ENCODE measurements around the gene RBM8A.
A peak's percentile ranks its signal among the peaks of the same experiment; 100 is the strongest.

The RBM8A gene

GRCh38 chr1:145916745-145917144 lies 10.5 kb downstream of the RBM8A start:
- DNase-seq = no peak

GRCh38 chr1:145912128-145912641 lies 15.1 kb downstream of the RBM8A start:
- DNase-seq = no peak

DNA sequence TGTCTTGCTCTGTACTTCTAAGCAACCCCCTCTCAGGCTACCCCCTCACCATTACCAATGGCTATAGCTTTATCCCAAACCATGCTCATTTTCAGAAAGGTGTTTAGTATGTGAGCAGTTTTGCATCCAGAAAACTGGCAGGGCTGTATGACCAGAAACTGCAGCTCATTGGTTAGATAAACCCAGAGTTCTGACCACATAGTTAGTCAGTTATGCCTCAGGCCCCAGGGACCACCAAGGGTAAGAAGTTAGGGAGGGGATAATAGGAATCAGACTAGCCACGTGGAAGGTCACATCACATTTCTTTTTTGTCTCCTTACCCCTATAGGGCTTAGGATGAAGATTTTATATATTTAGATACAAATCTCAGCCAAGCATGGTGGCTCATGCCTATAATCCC lies 18.6 kb downstream of the RBM8A start:
- no peak for DNase-seq

DNA sequence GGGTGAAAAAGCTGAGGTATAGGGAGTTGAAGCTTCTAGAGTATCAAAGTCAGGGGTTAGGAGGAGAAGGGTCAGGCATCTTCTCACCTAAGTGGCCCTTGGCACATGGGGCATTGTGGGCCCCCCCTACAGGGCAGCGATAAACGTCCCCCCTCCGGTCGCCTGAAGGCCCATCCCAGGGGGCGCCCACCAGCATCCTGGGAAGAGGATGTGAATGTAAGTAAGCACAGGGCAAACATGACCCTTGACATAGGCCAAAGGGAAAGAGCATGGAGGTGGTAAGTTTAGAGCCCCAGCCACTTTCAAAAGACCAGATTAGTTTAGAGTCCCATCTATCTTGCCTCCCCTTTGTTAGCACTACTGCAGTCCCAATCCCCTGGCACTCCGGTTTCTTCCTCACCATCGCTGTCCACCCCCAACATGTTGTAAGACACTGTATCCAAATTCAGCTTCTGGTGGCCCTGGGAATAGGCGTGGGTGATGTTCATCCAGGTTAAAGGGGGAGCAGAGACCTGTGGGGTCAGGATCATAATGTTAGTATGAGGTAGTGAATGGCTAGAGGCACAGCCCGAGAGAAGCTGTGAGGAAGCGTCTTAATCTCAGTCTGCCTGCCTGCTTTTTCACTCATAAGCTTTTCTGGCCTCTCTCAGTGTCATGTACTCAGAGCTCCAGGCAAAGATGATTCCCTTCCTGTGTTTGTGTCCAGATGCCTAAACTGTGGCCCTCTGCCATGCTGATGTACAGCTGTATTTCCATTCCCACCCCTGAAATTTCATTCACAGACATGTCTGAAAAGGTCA lies 20.1 kb downstream of the RBM8A start:
- DNase-seq = no peak

DNA sequence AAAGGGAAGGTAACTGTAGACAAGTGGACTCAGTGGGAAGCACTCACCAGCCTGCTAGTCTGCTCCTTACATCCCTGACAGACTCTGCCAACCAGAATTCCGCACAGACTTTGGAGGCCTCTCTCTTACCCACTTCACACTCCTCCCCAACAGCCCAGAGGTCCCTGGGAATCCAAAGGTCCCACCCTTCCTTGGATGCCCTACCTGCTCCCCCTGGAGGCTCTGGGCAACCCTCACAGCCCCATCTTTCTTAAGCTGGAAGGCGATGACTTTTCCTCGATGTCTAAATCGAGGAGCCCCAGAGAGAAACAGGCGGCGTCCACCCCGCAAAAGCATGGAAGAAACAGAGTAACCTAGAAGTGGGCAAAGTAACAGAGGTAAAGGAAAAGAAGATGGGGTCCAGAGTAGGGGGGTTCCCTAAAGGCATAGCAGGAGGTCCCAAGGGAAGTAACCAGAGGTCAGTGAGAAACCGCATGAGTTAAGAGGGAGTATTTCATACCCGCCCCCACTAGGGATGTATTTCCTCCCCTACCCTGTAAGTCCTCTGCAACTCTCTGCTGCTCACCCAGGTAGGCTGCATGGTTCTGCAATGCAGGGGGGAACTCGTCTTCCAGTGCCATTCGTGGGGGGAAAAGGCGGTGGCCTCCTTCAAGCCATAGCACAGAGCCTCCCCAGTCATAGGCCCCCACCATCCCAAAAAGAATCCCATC lies 25.8 kb downstream of the RBM8A start:
- no peak for DNase-seq

DNA sequence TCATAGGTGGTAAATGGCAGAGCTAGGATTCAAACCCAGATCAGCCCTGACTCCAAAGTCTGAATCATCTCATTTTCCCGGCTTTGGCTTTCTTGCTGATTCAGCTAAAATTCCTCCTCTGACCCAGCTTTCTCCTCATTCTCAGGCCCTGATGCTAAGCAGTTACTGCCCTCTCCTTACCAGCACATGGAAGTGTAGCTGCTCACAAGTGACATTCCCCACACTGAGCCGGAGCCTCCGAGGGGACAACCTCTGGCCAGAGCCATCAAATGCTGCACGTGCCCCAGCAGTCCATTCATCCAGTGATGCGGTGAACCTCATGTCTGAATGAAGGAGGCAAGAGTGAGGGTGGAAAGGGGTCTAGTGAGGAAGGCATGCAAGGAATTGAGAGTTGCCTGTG lies 28.5 kb downstream of the RBM8A start:
- no peak for DNase-seq

- no peak for DNase-seq
Measured at GRCh38 chr1:145897969-145898368, 29.3 kb downstream of the RBM8A start.

GRCh38 chr1:145895471-145895870 lies 31.8 kb downstream of the RBM8A start:
- no peak for DNase-seq

DNA sequence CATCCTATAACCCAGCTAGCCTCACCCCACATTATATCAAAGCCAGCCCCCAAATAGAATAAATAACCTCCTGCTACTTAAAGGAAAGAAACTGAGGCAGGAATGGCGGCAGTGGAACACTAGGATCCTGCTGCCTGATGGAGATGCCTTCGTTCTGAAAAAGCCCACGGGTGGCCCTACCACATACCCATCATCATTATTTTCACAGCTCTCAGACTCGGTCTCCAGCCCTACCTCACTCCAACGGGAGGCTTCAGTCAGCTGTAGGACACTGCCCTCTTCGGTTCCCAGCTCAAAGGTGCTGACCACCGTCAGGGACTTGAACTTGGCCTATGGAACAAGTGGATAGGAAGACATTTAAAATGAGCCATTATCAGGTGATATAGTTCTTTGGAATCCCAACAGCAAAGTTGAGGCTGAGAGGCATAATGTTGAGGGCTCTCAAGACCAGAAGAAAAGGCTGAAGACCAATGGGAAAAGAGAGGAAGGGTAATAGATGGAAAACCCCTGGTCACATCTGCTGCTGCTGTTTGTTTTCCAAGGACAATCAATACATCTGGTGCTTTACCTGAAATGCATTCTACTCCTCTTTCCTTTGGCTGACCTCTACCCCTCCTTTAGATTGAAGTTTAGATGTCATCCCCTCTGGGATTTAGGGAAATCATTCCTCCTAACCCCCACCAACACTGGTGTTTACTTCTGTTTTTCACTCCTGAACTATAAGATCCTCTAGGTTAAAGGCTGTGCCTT lies 33.8 kb downstream of the RBM8A start:
- DNase-seq = no peak

DNA sequence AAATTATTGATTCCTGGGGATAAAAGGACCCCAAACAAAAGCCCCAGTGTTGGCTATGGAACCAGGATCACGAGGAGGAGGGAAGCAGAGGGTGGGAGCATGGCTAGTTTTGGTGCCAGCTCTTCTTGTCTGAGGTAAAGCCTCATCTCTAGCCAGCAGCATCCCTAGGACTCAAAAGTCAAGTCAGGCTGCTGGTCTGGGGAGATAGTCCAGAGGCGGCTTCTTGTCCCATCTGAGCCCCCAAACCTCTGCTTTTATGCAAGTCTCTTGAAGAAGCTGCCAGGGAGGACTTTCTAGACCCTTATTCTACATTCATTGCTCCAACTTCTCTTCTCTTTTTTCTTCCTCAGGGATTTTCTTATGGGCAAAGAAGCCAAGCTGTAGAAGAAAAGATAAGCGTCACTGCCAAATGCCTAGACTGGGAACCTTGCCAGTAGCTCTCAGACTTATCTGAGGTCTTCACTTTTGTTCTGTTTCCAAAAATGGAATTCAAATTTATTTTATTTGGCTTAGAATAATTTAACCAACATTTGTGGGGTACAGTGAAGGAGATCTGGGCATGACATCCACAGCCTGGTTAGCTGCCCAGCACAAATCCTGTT lies 34.7 kb downstream of the RBM8A start:
- DNase-seq = no peak

- peak in 3 of 4 experiments; percentile 7 to 37 (median 9) for DNase-seq
Measured at GRCh38 chr1:145891587-145892485, 35.4 kb downstream of the RBM8A start.

- no peak for DNase-seq
Measured at GRCh38 chr1:145891143-145891542, 36.1 kb downstream of the RBM8A start.

DNA sequence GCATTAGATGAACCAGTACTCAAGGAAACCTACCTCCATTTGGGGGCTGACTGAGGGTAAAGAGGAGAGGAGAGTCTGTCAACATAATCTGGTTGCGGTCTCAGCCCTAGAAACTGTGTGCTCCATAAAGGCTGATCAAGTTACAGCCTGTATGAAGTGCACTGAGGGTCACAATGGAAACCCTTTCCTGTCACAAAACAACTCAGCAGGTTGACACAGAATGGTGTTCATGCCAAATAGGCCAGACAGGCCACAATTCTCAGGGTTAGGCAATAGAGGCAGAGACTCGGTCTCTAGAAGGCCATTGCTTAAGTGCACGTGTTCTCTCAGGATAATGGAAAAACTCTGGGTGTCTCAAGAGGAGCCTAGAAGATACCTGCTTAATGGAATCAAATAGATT lies 37.6 kb downstream of the RBM8A start:
- no peak for DNase-seq

- DNase-seq = no peak
Measured at GRCh38 chr1:145887631-145888030, 39.7 kb downstream of the RBM8A start.

- no peak for DNase-seq
Measured at GRCh38 chr1:145886816-145887215, 40.5 kb downstream of the RBM8A start.

GRCh38 chr1:145886390-145886789 lies 40.9 kb downstream of the RBM8A start:
- no peak for DNase-seq

- peak; percentile 64 to 78 (median 72) for DNase-seq
Measured at GRCh38 chr1:145885738-145886287, 41.5 kb downstream of the RBM8A start, which contains the start of gene ANKRD35. ANKRD35 (minus strand) TSS chr1:145885866; CDS start chr1:145885758, 108 bp downstream.

- DNase-seq = no peak
Measured at GRCh38 chr1:145884675-145885074, 42.6 kb downstream of the RBM8A start.

DNA sequence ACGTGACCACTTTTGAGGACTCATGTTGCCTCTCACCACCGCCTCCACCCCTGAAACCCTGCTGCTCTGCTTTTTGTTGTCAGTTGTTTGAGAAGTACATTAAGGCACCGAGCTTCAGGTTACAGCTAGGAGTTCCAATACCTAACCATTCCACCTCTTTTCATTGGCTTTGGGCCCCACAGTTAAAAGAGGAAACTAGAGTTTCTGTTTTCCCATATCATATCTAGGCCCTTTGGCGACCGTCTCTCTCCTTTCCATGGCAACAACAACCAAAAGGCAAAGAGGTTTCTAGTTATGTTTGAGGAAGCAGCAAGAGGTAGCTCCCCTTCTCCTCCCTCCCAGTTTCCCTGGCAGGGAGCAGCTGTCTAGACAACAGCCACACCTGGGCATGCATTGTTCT lies 47.5 kb downstream of the RBM8A start:
- no peak for DNase-seq

DNA sequence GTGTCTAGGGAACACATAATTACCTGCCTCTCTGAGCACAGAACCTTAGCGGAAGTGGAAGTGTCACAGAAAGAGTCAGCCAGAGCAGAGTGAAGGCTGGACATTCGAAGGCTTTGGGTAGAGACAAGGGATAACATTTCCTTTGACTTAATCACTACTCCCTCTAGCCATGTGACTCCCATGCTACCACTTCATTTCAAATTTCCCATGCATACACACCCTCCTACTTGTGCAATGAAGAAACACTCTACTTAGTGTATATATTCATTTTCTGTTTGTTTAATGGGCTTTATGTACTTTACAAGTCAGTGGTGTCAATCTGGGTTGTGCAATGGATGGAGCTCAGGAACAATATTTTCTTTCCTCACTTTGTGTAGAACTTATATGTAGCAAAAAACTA lies 48.6 kb downstream of the RBM8A start:
- DNase-seq = no peak

- DNase-seq = no peak
Measured at GRCh38 chr1:145877923-145878486, 49.3 kb downstream of the RBM8A start.
